Activated CD4-positive, alpha-beta T cell treated with anti-CD3 and anti-CD28 coated beads, Interleukin-2, amount 10 ng/mL, durations not matched to agents 24 days and 14 days (primary cell): ENCODE data around the gene RPP30. TPM values are rescaled to one million over a fixed set of nuclear protein-coding genes. Genes with fewer than 3 reads are reported as not detected.
A peak's percentile ranks its signal among the peaks of the same experiment; 100 is the strongest.
"Not testable (repeated sequence)": the region's sequence is repeated elsewhere in the genome, so short reads cannot be mapped to it uniquely, and the experiment has no call there.

Experiments used
- DNase-seq: peaks from one replicate; pipeline ENCODE4 v3.0.0; 2022
- H3K27ac Mint-ChIP-seq: one replicate; pipeline ENCODE4 v1.8.0; 2022; ENCODE audit warnings: mild to moderate bottlenecking, mixed read lengths
- H3K27me3 Mint-ChIP-seq: one replicate; pipeline ENCODE4 v1.8.0; 2022; ENCODE audit warnings: mixed read lengths
- H3K36me3 Mint-ChIP-seq: one replicate; pipeline ENCODE4 v1.8.0; 2022; ENCODE audit warnings: low read depth, mild to moderate bottlenecking, mixed read lengths
- H3K4me1 Mint-ChIP-seq: one replicate; pipeline ENCODE4 v1.8.0; 2021; ENCODE audit warnings: mixed read lengths
- H3K4me3 Mint-ChIP-seq: one replicate; pipeline ENCODE4 v1.8.0; 2022; ENCODE audit warnings: mild to moderate bottlenecking, moderate library complexity, mixed read lengths
- H3K9me3 Mint-ChIP-seq: one replicate; pipeline ENCODE4 v1.8.0; 2021; ENCODE audit warnings: mixed read lengths
- intact Hi-C: fragments of 100-400 bp; cut with micrococcal nuclease; formaldehyde crosslinking; loops from one replicate; pipeline ENCODE4 v1.15.1; 2023
- total RNA-seq: library from RNA; stranded (reverse); gene quantifications from 2 replicates; pipeline ENCODE4 v1.2.3, GENCODE V29; 2022

Gene RPP30
- total RNA-seq, 1 donor from 2014 or later: 86.4 TPM

- Mint-ChIP-seq H3K36me3 (peaks cover 50% of the 10 kb centered on the region), H3K27me3 (no peaks in the 10 kb centered on the region), H3K27ac (no peak overlapping the region), H3K9me3 (no peaks in the 10 kb centered on the region), H3K4me3 (no peak overlapping the region), H3K4me1 (no peaks in the 10 kb centered on the region)
- intact Hi-C loops: no loop called here
- no peak for DNase-seq
Observed at GRCh38 chr10:90887555-90887954, 15.8 kb downstream of the RPP30 start.

GRCh38 chr10:90888387-90888786, 16.6 kb downstream of the RPP30 start:
- no peaks in the 10 kb centered on the region for H3K9me3 Mint-ChIP-seq
- no peak for DNase-seq
- no peak overlapping the region for H3K27ac Mint-ChIP-seq
- no peaks in the 10 kb centered on the region for H3K27me3 Mint-ChIP-seq
- H3K4me1 Mint-ChIP-seq: no peaks in the 10 kb centered on the region
- H3K36me3 Mint-ChIP-seq: peaks cover 54% of the 10 kb centered on the region
- H3K4me3 Mint-ChIP-seq: no peak overlapping the region
- intact Hi-C loops: no loop called here

GRCh38 chr10:90889636-90890035, 17.9 kb downstream of the RPP30 start:
- DNase-seq: no peak
- Mint-ChIP-seq H3K27ac (no peak overlapping the region), H3K9me3 (no peaks in the 10 kb centered on the region), H3K4me3 (no peak overlapping the region), H3K27me3 (no peaks in the 10 kb centered on the region), H3K36me3 (peaks cover 59% of the 10 kb centered on the region), H3K4me1 (peaks cover 2% of the 10 kb centered on the region)
- intact Hi-C loops: no loop called here

- intact Hi-C loops: no loop called here
- H3K4me3 Mint-ChIP-seq: no peak overlapping the region
- peaks cover 2% of the 10 kb centered on the region for H3K4me1 Mint-ChIP-seq
- H3K9me3 Mint-ChIP-seq: no peaks in the 10 kb centered on the region
- no peak overlapping the region for H3K27ac Mint-ChIP-seq
- DNase-seq: no peak
- H3K36me3 Mint-ChIP-seq: peaks cover 60% of the 10 kb centered on the region
- H3K27me3 Mint-ChIP-seq: no peaks in the 10 kb centered on the region
Observed at GRCh38 chr10:90890347-90890746, 18.6 kb downstream of the RPP30 start.

- Mint-ChIP-seq H3K36me3 (peaks cover 57% of the 10 kb centered on the region), H3K9me3 (no peaks in the 10 kb centered on the region)
Observed at GRCh38 chr10:90893190-90893589, 21.4 kb downstream of the RPP30 start.

GRCh38 chr10:90896916-90897315, 25.1 kb downstream of the RPP30 start:
- intact Hi-C loops, H3K9me3 Mint-ChIP-seq, DNase-seq, H3K27me3 Mint-ChIP-seq: not testable (repeated sequence)
- Mint-ChIP-seq H3K36me3 (peaks cover 42% of the 10 kb centered on the region), H3K4me3 (peak overlapping the region; percentile 53), H3K4me1 (peaks cover 16% of the 10 kb centered on the region), H3K27ac (peak overlapping the region; percentile 46)

More at GRCh38 chr10:90893190-90893589, 21.4 kb downstream of the RPP30 start:
- intact Hi-C loops: no loop called here
- H3K27ac Mint-ChIP-seq: no peak overlapping the region
- DNase-seq: no peak
- H3K27me3 Mint-ChIP-seq: no peaks in the 10 kb centered on the region
- H3K4me3 Mint-ChIP-seq: no peak overlapping the region
- H3K4me1 Mint-ChIP-seq: peaks cover 16% of the 10 kb centered on the region

GRCh38 chr10:90905925-90906324, 34.2 kb downstream of the RPP30 start:
- H3K36me3 Mint-ChIP-seq: peaks cover 16% of the 10 kb centered on the region
- H3K9me3 Mint-ChIP-seq: no peaks in the 10 kb centered on the region
- H3K4me1 Mint-ChIP-seq: peaks cover 9% of the 10 kb centered on the region
- DNase-seq: no peak
- peak overlapping the region; percentile 68 for H3K27ac Mint-ChIP-seq
- intact Hi-C loops: loop anchor here (1.0 kb wide), 1 partner anchor 34 kb away; no protein-coding TSS in a partner anchor
- no peak overlapping the region for H3K4me3 Mint-ChIP-seq
- no peaks in the 10 kb centered on the region for H3K27me3 Mint-ChIP-seq

GRCh38 chr10:90906596-90906995, 34.8 kb downstream of the RPP30 start:
- DNase-seq: no peak
- H3K36me3 Mint-ChIP-seq: peaks cover 14% of the 10 kb centered on the region
- H3K27ac Mint-ChIP-seq: no peak overlapping the region
- H3K4me3 Mint-ChIP-seq: no peak overlapping the region
- intact Hi-C loops: loop anchor here (1.0 kb wide), 1 partner anchor 34 kb away; no protein-coding TSS in a partner anchor
- H3K9me3 Mint-ChIP-seq: no peaks in the 10 kb centered on the region
- no peaks in the 10 kb centered on the region for H3K27me3 Mint-ChIP-seq
- peaks cover 9% of the 10 kb centered on the region for H3K4me1 Mint-ChIP-seq

GRCh38 chr10:90911133-90912051, 39.6 kb downstream of the RPP30 start:
- H3K27ac Mint-ChIP-seq: no peak overlapping the region
- H3K36me3 Mint-ChIP-seq: peaks cover 2% of the 10 kb centered on the region
- H3K4me3 Mint-ChIP-seq: no peak overlapping the region
- intact Hi-C loops: loop anchor here (2.0 to 10.0 kb wide), 4 partner anchors 63 to 339 kb away; no protein-coding TSS in a partner anchor
- H3K27me3 Mint-ChIP-seq: peaks cover 4% of the 10 kb centered on the region
- peak; percentile 87 for DNase-seq
- H3K9me3 Mint-ChIP-seq: no peaks in the 10 kb centered on the region
- H3K4me1 Mint-ChIP-seq: peaks cover 4% of the 10 kb centered on the region

GRCh38 chr10:90912174-90912573, 40.4 kb downstream of the RPP30 start:
- Mint-ChIP-seq H3K27ac (no peak overlapping the region), H3K4me3 (no peak overlapping the region), H3K36me3 (peaks cover 2% of the 10 kb centered on the region), H3K9me3 (no peaks in the 10 kb centered on the region), H3K27me3 (peaks cover 7% of the 10 kb centered on the region), H3K4me1 (peaks cover 2% of the 10 kb centered on the region)
- intact Hi-C loops: loop anchor here (5.0 to 10.0 kb wide), 3 partner anchors 63 to 243 kb away; no protein-coding TSS in a partner anchor
- DNase-seq: no peak

- no peak for DNase-seq
- intact Hi-C loops: loop anchor here (5.0 to 10.0 kb wide), 3 partner anchors 62 to 242 kb away; no protein-coding TSS in a partner anchor
- Mint-ChIP-seq H3K27ac (no peak overlapping the region), H3K36me3 (peaks cover 2% of the 10 kb centered on the region), H3K9me3 (no peaks in the 10 kb centered on the region), H3K4me3 (no peak overlapping the region), H3K27me3 (peaks cover 10% of the 10 kb centered on the region), H3K4me1 (peaks cover 2% of the 10 kb centered on the region)
Observed at GRCh38 chr10:90912854-90913479, 41.2 kb downstream of the RPP30 start.

GRCh38 chr10:90913774-90914420, 42.1 kb downstream of the RPP30 start:
- H3K36me3 Mint-ChIP-seq: no peaks in the 10 kb centered on the region
- no peaks in the 10 kb centered on the region for H3K9me3 Mint-ChIP-seq
- intact Hi-C loops: loop anchor here (5.0 to 10.0 kb wide), 3 partner anchors 61 to 241 kb away; no protein-coding TSS in a partner anchor

GRCh38 chr10:90914992-90915765, 43.4 kb downstream of the RPP30 start:
- no peaks in the 10 kb centered on the region for H3K36me3 Mint-ChIP-seq
- no peak for DNase-seq
- intact Hi-C loops: loop anchor here (5.0 to 10.0 kb wide), 3 partner anchors 60 to 240 kb away; no protein-coding TSS in a partner anchor
- peaks cover 2% of the 10 kb centered on the region for H3K4me1 Mint-ChIP-seq
- no peak overlapping the region for H3K27ac Mint-ChIP-seq
- no peaks in the 10 kb centered on the region for H3K9me3 Mint-ChIP-seq
- no peak overlapping the region for H3K4me3 Mint-ChIP-seq
- H3K27me3 Mint-ChIP-seq: peaks cover 26% of the 10 kb centered on the region

More at GRCh38 chr10:90913774-90914420, 42.1 kb downstream of the RPP30 start:
- H3K27ac Mint-ChIP-seq: no peak overlapping the region
- peaks cover 2% of the 10 kb centered on the region for H3K4me1 Mint-ChIP-seq
- no peak for DNase-seq
- H3K4me3 Mint-ChIP-seq: no peak overlapping the region
- peaks cover 16% of the 10 kb centered on the region for H3K27me3 Mint-ChIP-seq
